ENCODE data around the gene USP44.
A peak's percentile ranks its signal among the peaks of the same experiment; 100 is the strongest.
"Not testable (repeated sequence)": the region's sequence is repeated elsewhere in the genome, so short reads cannot be mapped to it uniquely, and the experiment has no call there.

USP44 gene

GRCh38 chr12:95505039-95505438 is 46.2 kb downstream of the USP44 start:
- DNase-seq, result no peak

- no peak for DNase-seq
These were observed 47.1 kb downstream of the USP44 start for GRCh38 chr12:95504140-95504539.

- no peak for DNase-seq
These were observed 51.5 kb downstream of the USP44 start for GRCh38 chr12:95499772-95500171.

- DNase-seq, result no peak
These were observed 52.3 kb downstream of the USP44 start for GRCh38 chr12:95498968-95499367.

- no peak for DNase-seq
These were observed 54.2 kb downstream of the USP44 start for GRCh38 chr12:95497031-95497430.

GRCh38 chr12:95495433-95495832 is 55.8 kb downstream of the USP44 start:
- DNase-seq, result no peak

- no peak for DNase-seq
These were observed 56.4 kb downstream of the USP44 start for GRCh38 chr12:95494888-95495287.

GRCh38 chr12:95492462-95492861 is 58.8 kb downstream of the USP44 start:
- no peak for DNase-seq

- DNase-seq, result no peak
These were observed 64.3 kb downstream of the USP44 start for GRCh38 chr12:95487024-95487423.

GRCh38 chr12:95484524-95484923 is 66.8 kb downstream of the USP44 start:
- DNase-seq, result no peak

- DNase-seq, result not testable (repeated sequence)
These were observed 68.7 kb downstream of the USP44 start for GRCh38 chr12:95482564-95482963.

- no peak for DNase-seq
These were observed 69.4 kb downstream of the USP44 start for GRCh38 chr12:95481888-95482287.

GRCh38 chr12:95481072-95481471 is 70.2 kb downstream of the USP44 start:
- no peak for DNase-seq

- DNase-seq, result no peak
These were observed 71.0 kb downstream of the USP44 start for GRCh38 chr12:95480230-95480629.

- DNase-seq, result no peak
These were observed 76.7 kb downstream of the USP44 start for GRCh38 chr12:95474660-95474958.

GRCh38 chr12:95473884-95474659 is 77.2 kb downstream of the USP44 start, which contains the start of gene METAP2:
TSS of gene METAP2 (plus strand) at chr12:95474152. CDS start at chr12:95474180, 28 bp downstream.
- DNase-seq, result peak; percentile 91

- DNase-seq, result peak; percentile 28
These were observed 77.9 kb downstream of the USP44 start for GRCh38 chr12:95473231-95473883.

- DNase-seq, result no peak
These were observed 81.0 kb downstream of the USP44 start for GRCh38 chr12:95470300-95470699.

All from activated CD8-positive, alpha-beta memory T cell treated with anti-CD3 and anti-CD28 coated beads, Interleukin-2, amount 50 U/mL, for 4 hours (primary cell).